ENCODE data around the gene SULT1E1.

SULT1E1 gene

DNA sequence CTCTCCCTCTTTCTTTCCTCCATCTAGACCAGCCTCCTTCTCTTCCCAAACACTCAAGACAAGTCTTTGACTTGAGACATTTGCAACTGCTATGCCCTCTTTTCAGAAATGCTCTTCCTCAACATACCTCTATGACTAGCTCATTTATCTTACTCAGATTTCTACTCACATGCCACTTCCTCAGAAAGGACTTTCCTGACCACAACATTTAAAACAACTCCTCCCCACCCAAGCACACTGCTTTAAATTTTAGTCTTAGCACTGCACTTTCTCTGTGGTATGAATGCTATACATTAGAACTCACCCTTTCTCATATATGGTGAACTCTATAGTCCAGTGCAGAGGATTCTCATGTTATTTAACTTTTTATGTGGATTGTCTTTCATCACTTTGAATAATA lies 28.4 kb upstream of the SULT1E1 start:
- Histone ChIP-seq H3K27me3 (ENCODE audit: low read length) (no peaks in the 10 kb centered on the region), H3K36me3 (ENCODE audit: low read length) (no peaks in the 10 kb centered on the region), H3F3A (ENCODE audit: insufficient read depth) (no peaks in the 10 kb centered on the region), H3K9ac (ENCODE audit: low read length) (no peak overlapping the region), H3K4me2 (ENCODE audit: low read depth, low read length, poor library complexity, severe bottlenecking) (no peak overlapping the region), H3K4me3 (ENCODE audit: insufficient read depth, low read length, poor library complexity, severe bottlenecking) (no peak overlapping the region), H3K27ac (ENCODE audit: low read depth, low read length) (no peak overlapping the region), H3K79me2 (ENCODE audit: insufficient read depth, low read length) (no peaks in the 10 kb centered on the region), H4K20me1 (ENCODE audit: low read depth, low read length) (no peaks in the 10 kb centered on the region), H3K9me2 (replicated peaks; ENCODE audit: insufficient read depth, low read length) (no peaks in the 10 kb centered on the region), H3K9me3 (ENCODE audit: insufficient read depth, low read length) (no peaks in the 10 kb centered on the region), H2AFZ (ENCODE audit: low read depth, low read length, severe bottlenecking) (no peak overlapping the region)
- TF ChIP-seq, protein P1, sequence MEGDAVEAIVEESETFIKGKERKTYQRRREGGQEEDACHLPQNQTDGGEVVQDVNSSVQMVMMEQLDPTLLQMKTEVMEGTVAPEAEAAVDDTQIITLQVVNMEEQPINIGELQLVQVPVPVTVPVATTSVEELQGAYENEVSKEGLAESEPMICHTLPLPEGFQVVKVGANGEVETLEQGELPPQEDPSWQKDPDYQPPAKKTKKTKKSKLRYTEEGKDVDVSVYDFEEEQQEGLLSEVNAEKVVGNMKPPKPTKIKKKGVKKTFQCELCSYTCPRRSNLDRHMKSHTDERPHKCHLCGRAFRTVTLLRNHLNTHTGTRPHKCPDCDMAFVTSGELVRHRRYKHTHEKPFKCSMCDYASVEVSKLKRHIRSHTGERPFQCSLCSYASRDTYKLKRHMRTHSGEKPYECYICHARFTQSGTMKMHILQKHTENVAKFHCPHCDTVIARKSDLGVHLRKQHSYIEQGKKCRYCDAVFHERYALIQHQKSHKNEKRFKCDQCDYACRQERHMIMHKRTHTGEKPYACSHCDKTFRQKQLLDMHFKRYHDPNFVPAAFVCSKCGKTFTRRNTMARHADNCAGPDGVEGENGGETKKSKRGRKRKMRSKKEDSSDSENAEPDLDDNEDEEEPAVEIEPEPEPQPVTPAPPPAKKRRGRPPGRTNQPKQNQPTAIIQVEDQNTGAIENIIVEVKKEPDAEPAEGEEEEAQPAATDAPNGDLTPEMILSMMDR (IDR thresholded peaks at IDR 0.05; ENCODE audit: insufficient read depth, low read length, poor library complexity, severe bottlenecking), result no peak
- TF ChIP-seq EZH2phosphoT487 (conservative IDR thresholded peaks at IDR 0.05; ENCODE audit: low read length), result no peak

DNA sequence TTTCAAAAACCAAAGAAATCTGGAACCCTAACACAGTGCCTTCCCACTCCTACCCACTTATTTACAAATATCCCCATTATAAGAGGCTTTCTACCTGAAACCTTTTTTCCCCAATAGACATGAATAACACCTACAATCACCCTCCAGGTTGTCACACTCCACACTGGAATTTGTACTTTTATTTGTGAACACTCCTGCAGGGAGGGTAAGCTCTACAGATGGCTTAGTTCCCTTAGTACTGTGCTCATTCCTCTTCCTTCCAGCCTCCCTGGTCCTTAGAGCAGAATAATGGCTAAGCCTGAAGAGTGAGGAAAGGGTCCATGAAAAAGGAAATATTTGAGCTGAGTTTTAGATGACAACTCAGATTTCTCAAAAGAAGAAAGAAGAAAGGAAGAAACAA lies 22.2 kb upstream of the SULT1E1 start:
- TF ChIP-seq, protein P1 (IDR thresholded peaks at IDR 0.05; ENCODE audit: insufficient read depth, low read length, poor library complexity, severe bottlenecking), result no peak
- TF ChIP-seq EZH2phosphoT487 (conservative IDR thresholded peaks at IDR 0.05; ENCODE audit: low read length), result no peak
- Histone ChIP-seq H3K27ac (ENCODE audit: low read depth, low read length) (no peak overlapping the region), H3K9me3 (ENCODE audit: insufficient read depth, low read length) (no peaks in the 10 kb centered on the region), H3K4me3 (ENCODE audit: insufficient read depth, low read length, poor library complexity, severe bottlenecking) (no peak overlapping the region), H4K20me1 (ENCODE audit: low read depth, low read length) (no peaks in the 10 kb centered on the region), H3K36me3 (ENCODE audit: low read length) (no peaks in the 10 kb centered on the region), H3K4me2 (ENCODE audit: low read depth, low read length, poor library complexity, severe bottlenecking) (no peak overlapping the region), H2AFZ (ENCODE audit: low read depth, low read length, severe bottlenecking) (no peak overlapping the region), H3K9me2 (replicated peaks; ENCODE audit: insufficient read depth, low read length) (no peaks in the 10 kb centered on the region), H3K79me2 (ENCODE audit: insufficient read depth, low read length) (no peaks in the 10 kb centered on the region), H3K9ac (ENCODE audit: low read length) (no peak overlapping the region), H3F3A (ENCODE audit: insufficient read depth) (no peaks in the 10 kb centered on the region), H3K27me3 (ENCODE audit: low read length) (no peaks in the 10 kb centered on the region)

DNA sequence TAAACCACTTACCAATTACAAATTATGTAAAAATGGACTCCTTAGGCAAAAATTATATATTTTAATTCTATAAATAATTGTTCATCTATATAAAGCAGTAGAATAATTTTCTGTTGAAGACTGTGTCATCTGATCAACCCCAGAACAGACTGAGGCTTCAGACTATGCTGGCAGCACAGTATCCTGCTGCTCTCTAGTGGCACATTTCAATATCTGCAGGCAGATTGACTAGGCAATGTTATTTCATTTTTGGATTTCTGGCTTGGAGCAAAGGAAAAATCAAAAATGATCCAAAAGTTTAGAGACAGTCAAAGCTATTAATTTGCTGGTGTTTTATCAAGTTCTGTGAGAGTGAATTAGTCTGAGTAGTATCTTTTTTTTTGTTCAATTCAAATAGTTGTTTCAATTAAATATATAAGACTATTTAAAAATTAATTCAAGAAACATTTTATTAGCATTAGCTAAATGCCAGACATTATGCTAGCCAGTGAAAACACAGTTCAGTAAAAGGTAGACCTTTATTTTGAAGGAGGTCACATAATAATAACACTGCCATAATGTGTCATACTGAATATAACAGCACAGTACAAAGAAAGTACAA lies 21.3 kb upstream of the SULT1E1 start:
- Histone ChIP-seq H3K36me3 (ENCODE audit: low read length) (no peaks in the 10 kb centered on the region), H3K9ac (ENCODE audit: low read length) (no peak overlapping the region), H3K27me3 (ENCODE audit: low read length) (no peaks in the 10 kb centered on the region), H3K9me2 (replicated peaks; ENCODE audit: insufficient read depth, low read length) (no peaks in the 10 kb centered on the region), H3K79me2 (ENCODE audit: insufficient read depth, low read length) (no peaks in the 10 kb centered on the region), H3K4me3 (ENCODE audit: insufficient read depth, low read length, poor library complexity, severe bottlenecking) (no peak overlapping the region), H3K9me3 (ENCODE audit: insufficient read depth, low read length) (no peaks in the 10 kb centered on the region), H4K20me1 (ENCODE audit: low read depth, low read length) (no peaks in the 10 kb centered on the region), H3F3A (ENCODE audit: insufficient read depth) (no peaks in the 10 kb centered on the region), H3K4me2 (ENCODE audit: low read depth, low read length, poor library complexity, severe bottlenecking) (no peak overlapping the region), H3K27ac (ENCODE audit: low read depth, low read length) (no peak overlapping the region), H2AFZ (ENCODE audit: low read depth, low read length, severe bottlenecking) (no peak overlapping the region)
- no peak for TF ChIP-seq EZH2phosphoT487 (conservative IDR thresholded peaks at IDR 0.05; ENCODE audit: low read length)
- TF ChIP-seq, protein P1 (IDR thresholded peaks at IDR 0.05; ENCODE audit: insufficient read depth, low read length, poor library complexity, severe bottlenecking), result no peak
